Activated CD4-positive, alpha-beta T cell treated with anti-CD3 and anti-CD28 coated beads, Interleukin-2, amount 10 ng/mL, durations not matched to agents 7 days and 5 days (primary cell): Measurements from ENCODE around the gene AGRN. TPM values are rescaled to one million over a fixed set of nuclear protein-coding genes. Genes with fewer than 3 reads are reported as not detected.

Experiments used
- CTCF ChIA-PET: fragments of 350-600 bp; sonication (Branson Sonifier 250); formaldehyde crosslinking; loops from one replicate; lab custom pipeline; 2021; ENCODE audit warnings: antibody characterized with exemption; lab: Charles Lee
- POLR2A ChIA-PET: fragments of 350-600 bp; sonication (Branson Sonifier 250); formaldehyde crosslinking; loops from one replicate; lab custom pipeline; 2021; ENCODE audit warnings: antibody characterized with exemption; lab: Charles Lee
- DNase-seq: peaks from one replicate; pipeline ENCODE4 v3.0.0-alpha.2; 2020
- H3K27ac Mint-ChIP-seq: one replicate; pipeline ENCODE4 v1.8.0; 2021; ENCODE audit warnings: mild to moderate bottlenecking, moderate library complexity, mixed read lengths
- H3K27me3 Mint-ChIP-seq: one replicate; pipeline ENCODE4 v1.8.0; 2021; ENCODE audit warnings: mixed read lengths
- H3K36me3 Mint-ChIP-seq: one replicate; pipeline ENCODE4 v1.8.0; 2021; ENCODE audit warnings: low read depth, mixed read lengths
- H3K4me1 Mint-ChIP-seq: one replicate; pipeline ENCODE4 v1.8.0; 2021; ENCODE audit warnings: mixed read lengths
- H3K4me3 Mint-ChIP-seq: one replicate; pipeline ENCODE4 v1.8.0; 2021; ENCODE audit warnings: mild to moderate bottlenecking, moderate library complexity, mixed read lengths
- H3K9me3 Mint-ChIP-seq: one replicate; pipeline ENCODE4 v1.8.0; 2021; ENCODE audit warnings: mixed read lengths
- total RNA-seq, 2 experiments: library from RNA; stranded (reverse); gene quantifications; one replicate each; pipeline ENCODE4 v1.2.3, GENCODE V29; 2021

AGRN gene
- total RNA-seq = 1 to 10 TPM; 7.4 to 8.3 TPM

GRCh38 chr1:1020000-1020404 lies at the start of gene AGRN:
TSS of gene AGRN (plus strand) at chr1:1020120. CDS start at chr1:1020173, 53 bp downstream.
- Mint-ChIP-seq H3K27me3 (peaks cover 14% of the 10 kb centered on the region), H3K27ac (peak within 1 kb of the TSS; percentile 76), H3K4me3 (peak within 1 kb of the TSS; percentile 71), H3K36me3 (peaks cover 20% of the 10 kb centered on the region), H3K9me3 (peaks cover 5% of the 10 kb centered on the region), H3K4me1 (peaks cover 32% of the 10 kb centered on the region)
- DNase-seq = no peak
- CTCF ChIA-PET = interaction anchor here (0.8 to 8.5 kb wide), 5 partner anchors 13 to 205 kb away, joined by 3 to 67 read pairs (median 7); partner anchors contain the start of gene HES4
- POLR2A ChIA-PET = interaction anchor here (0.6 kb wide), 1 partner anchor 28 kb away, joined by 3 read pairs; no protein-coding TSS in a partner anchor

GRCh38 chr1:970242-970972 lies 49.5 kb upstream of the AGRN start:
- Mint-ChIP-seq H3K9me3 (peaks cover 3% of the 10 kb centered on the region), H3K27ac (no peak overlapping the region)
- POLR2A ChIA-PET = no interaction called here

GRCh38 chr1:970973-971730 lies 48.8 kb upstream of the AGRN start:
- Mint-ChIP-seq H3K4me1 (peaks cover 8% of the 10 kb centered on the region), H3K27me3 (peaks cover 11% of the 10 kb centered on the region), H3K27ac (no peak overlapping the region), H3K36me3 (no peaks in the 10 kb centered on the region), H3K4me3 (no peak overlapping the region), H3K9me3 (peaks cover 3% of the 10 kb centered on the region)
- CTCF ChIA-PET = interaction anchor here (1.4 kb wide), 1 partner anchor 45 kb away, joined by 3 read pairs; no protein-coding TSS in a partner anchor
- no peak for DNase-seq
- POLR2A ChIA-PET = no interaction called here

More at GRCh38 chr1:970242-970972, 49.5 kb upstream of the AGRN start:
- H3K36me3 Mint-ChIP-seq = no peaks in the 10 kb centered on the region
- CTCF ChIA-PET = interaction anchor here (0.8 kb wide), 1 partner anchor 66 kb away, joined by 3 read pairs; no protein-coding TSS in a partner anchor
- peaks cover 11% of the 10 kb centered on the region for H3K27me3 Mint-ChIP-seq
- H3K4me3 Mint-ChIP-seq = no peak overlapping the region
- no peak for DNase-seq
- peaks cover 10% of the 10 kb centered on the region for H3K4me1 Mint-ChIP-seq

GRCh38 chr1:971751-972506 lies 48.0 kb upstream of the AGRN start:
- Mint-ChIP-seq H3K36me3 (no peaks in the 10 kb centered on the region), H3K9me3 (peaks cover 3% of the 10 kb centered on the region), H3K4me3 (no peak overlapping the region), H3K27ac (no peak overlapping the region), H3K4me1 (peaks cover 7% of the 10 kb centered on the region), H3K27me3 (peaks cover 11% of the 10 kb centered on the region)
- CTCF ChIA-PET = interaction anchor here (0.9 to 1.4 kb wide), 3 partner anchors 8 to 46 kb away, joined by 3 to 5 read pairs (median 3); no protein-coding TSS in a partner anchor
- POLR2A ChIA-PET = no interaction called here
- DNase-seq = no peak

- DNase-seq = no peak
- Mint-ChIP-seq H3K4me3 (no peak overlapping the region), H3K4me1 (peaks cover 3% of the 10 kb centered on the region), H3K27ac (no peak overlapping the region), H3K36me3 (no peaks in the 10 kb centered on the region), H3K9me3 (peaks cover 3% of the 10 kb centered on the region), H3K27me3 (peaks cover 11% of the 10 kb centered on the region)
- POLR2A ChIA-PET = no interaction called here
- CTCF ChIA-PET = interaction anchor here (0.9 to 1.0 kb wide), 2 partner anchors 9 to 11 kb away, joined by 3 to 5 read pairs; no protein-coding TSS in a partner anchor
Observed at GRCh38 chr1:972726-973458, 47.0 kb upstream of the AGRN start.

- Mint-ChIP-seq H3K9me3 (peaks cover 7% of the 10 kb centered on the region), H3K36me3 (peaks cover 3% of the 10 kb centered on the region), H3K4me3 (no peak overlapping the region), H3K27ac (no peak overlapping the region), H3K27me3 (peaks cover 11% of the 10 kb centered on the region), H3K4me1 (peaks cover 6% of the 10 kb centered on the region)
- ChIA-PET POLR2A (no interaction called here), CTCF (interaction anchor here (1.1 to 1.4 kb wide), 2 partner anchors 9 to 29 kb away, joined by 3 to 4 read pairs; no protein-coding TSS in a partner anchor)
- no peak for DNase-seq
Observed at GRCh38 chr1:973459-974292, 46.2 kb upstream of the AGRN start.

GRCh38 chr1:974293-974640 lies 45.7 kb upstream of the AGRN start:
- Mint-ChIP-seq H3K4me3 (no peak overlapping the region), H3K36me3 (peaks cover 3% of the 10 kb centered on the region), H3K4me1 (peaks cover 6% of the 10 kb centered on the region), H3K9me3 (peaks cover 7% of the 10 kb centered on the region), H3K27ac (no peak overlapping the region), H3K27me3 (peaks cover 9% of the 10 kb centered on the region)
- DNase-seq = no peak
- ChIA-PET CTCF (interaction anchor here (1.1 to 1.4 kb wide), 2 partner anchors 9 to 28 kb away, joined by 3 to 4 read pairs; no protein-coding TSS in a partner anchor), POLR2A (no interaction called here)

- no peak for DNase-seq
- Mint-ChIP-seq H3K4me3 (no peak overlapping the region), H3K27ac (no peak overlapping the region), H3K4me1 (peaks cover 6% of the 10 kb centered on the region), H3K9me3 (peaks cover 4% of the 10 kb centered on the region), H3K27me3 (peaks cover 4% of the 10 kb centered on the region), H3K36me3 (peaks cover 3% of the 10 kb centered on the region)
- CTCF ChIA-PET = interaction anchor here (1.1 to 1.7 kb wide), 5 partner anchors 8 to 70 kb away, joined by 3 to 4 read pairs (median 4); no protein-coding TSS in a partner anchor
- POLR2A ChIA-PET = no interaction called here
Observed at GRCh38 chr1:974687-975328, 45.1 kb upstream of the AGRN start.

- CTCF ChIA-PET = interaction anchor here (0.7 to 1.7 kb wide), 7 partner anchors 9 to 122 kb away, joined by 3 to 5 read pairs (median 4); partner anchors contain the start of gene NOC2L
- H3K36me3 Mint-ChIP-seq = peaks cover 3% of the 10 kb centered on the region
- peaks cover 6% of the 10 kb centered on the region for H3K4me1 Mint-ChIP-seq
- peaks cover 4% of the 10 kb centered on the region for H3K27me3 Mint-ChIP-seq
- POLR2A ChIA-PET = interaction anchor here (0.8 kb wide), 1 partner anchor 197 kb away, joined by 3 read pairs; no protein-coding TSS in a partner anchor
- peaks cover 4% of the 10 kb centered on the region for H3K9me3 Mint-ChIP-seq
- DNase-seq = no peak
- H3K4me3 Mint-ChIP-seq = no peak overlapping the region
- H3K27ac Mint-ChIP-seq = no peak overlapping the region
Observed at GRCh38 chr1:975365-975764, 44.6 kb upstream of the AGRN start.

- H3K4me3 Mint-ChIP-seq = no peak overlapping the region
- peak; percentile 74 for DNase-seq
- peak overlapping the region; percentile 12 for H3K27ac Mint-ChIP-seq
- H3K27me3 Mint-ChIP-seq = peaks cover 4% of the 10 kb centered on the region
- ChIA-PET CTCF (interaction anchor here (0.7 to 1.7 kb wide), 10 partner anchors 8 to 121 kb away, joined by 3 to 5 read pairs (median 4); partner anchors contain the start of genes HES4 and NOC2L), POLR2A (interaction anchor here (0.8 kb wide), 1 partner anchor 197 kb away, joined by 3 read pairs; no protein-coding TSS in a partner anchor)
- H3K36me3 Mint-ChIP-seq = peaks cover 3% of the 10 kb centered on the region
- H3K4me1 Mint-ChIP-seq = peaks cover 6% of the 10 kb centered on the region
- H3K9me3 Mint-ChIP-seq = peaks cover 4% of the 10 kb centered on the region
Observed at GRCh38 chr1:975896-976683, 43.8 kb upstream of the AGRN start.
